K562 (cell line): ENCODE results near the gene TSPAN1. TPM values are rescaled to one million over a fixed set of nuclear protein-coding genes. Genes with fewer than 3 reads are reported as not detected.

Source experiments
- ATAC-seq: fragments of 200-7000 bp; cut with Tn5 transposase; 3 replicates; pipeline ENCODE4 v1.9.1; 2020; ENCODE audit warnings: moderate library complexity
- BruUV-seq: library from RNA; stranded (reverse); fragments of 400-500 nt; replicated peaks from 2 replicates; lab custom pipeline; 2021; lab: Mats Ljungman, UMichigan
- CTCF ChIA-PET: fragments of 300-600 bp; formaldehyde crosslinking; extraction: SDS; loops from one replicate; lab custom pipeline; 2021; ENCODE audit warnings: low intra/inter-chr PET ratio; lab: Yijun Ruan, JAX
- POLR2A ChIA-PET: fragments of 300-600, 350-650 bp; sonication (Branson Sonifier 250); formaldehyde crosslinking; extraction: SDS; loops from one replicate; lab custom pipeline; 2021; ENCODE audit warnings: antibody characterized with exemption, inconsistent platforms; lab: Yijun Ruan, JAX
- DNase-seq, 4 experiments: peaks; one replicate each; pipeline versions ENCODE4 v3.0.0 to v3.0.0-alpha.2; 2011 to 2018; ENCODE audit warnings: low spot score in 3 of 4, mixed read lengths in 3 of 4; ENCODE audit errors: extremely low read depth in 1 of 4
- FAIRE-seq: peaks from 2 replicates; lab custom pipeline; 2011; peaks lifted over from hg19 to GRCh38; lab: Jason Lieb, UNC
- H2AFZ ChIP-seq: 2 replicates; pipeline ENCODE4 v1.6.0; 2011; ENCODE audit warnings: low read depth, low read length, control low read depth, inconsistent platforms
- H3K27ac ChIP-seq: fragments of 200-600 bp; 3 replicates; pipeline ENCODE4 v1.8.0; 2011; ENCODE audit warnings: low read depth, mild to moderate bottlenecking, control low read depth, inconsistent platforms, low read length, moderate library complexity, mixed read lengths; ENCODE audit errors: extremely low read depth
- H3K27me3 ChIP-seq, 2 experiments: fragments of 300-600 bp in 1 of 2; 2 replicates in 1 of 2; 3 replicates in 1 of 2; pipeline versions ENCODE4 v1.6.0 to v1.8.0; 2011; ENCODE audit warnings: inconsistent platforms in 2 of 2, low read length in 2 of 2, mild to moderate bottlenecking in 1 of 2, mixed read lengths in 1 of 2, moderate library complexity in 1 of 2; ENCODE audit not compliant: control insufficient read depth in 2 of 2, insufficient read depth in 2 of 2
- H3K36me3 ChIP-seq: fragments of 300-600 bp; 3 replicates; pipeline ENCODE4 v1.8.0; 2011; ENCODE audit warnings: mild to moderate bottlenecking, low read length, inconsistent platforms; ENCODE audit not compliant: control insufficient read depth, insufficient read depth
- H3K4me1 ChIP-seq, 2 experiments: fragments of 200-600 bp in 1 of 2; replicated peaks in 1 of 2; 2 replicates in 1 of 2; 3 replicates in 1 of 2; pipeline versions ENCODE4 v1.5.1 to v1.8.0; 2011; ENCODE audit warnings: inconsistent platforms in 2 of 2, low read length in 2 of 2, mild to moderate bottlenecking in 1 of 2, mixed read lengths in 1 of 2, moderate library complexity in 1 of 2; ENCODE audit not compliant: control insufficient read depth in 2 of 2, insufficient read depth in 2 of 2
- H3K4me2 ChIP-seq: 2 replicates; pipeline ENCODE4 v1.6.1; 2011; ENCODE audit warnings: low read length, control low read depth, inconsistent platforms, mixed read lengths; ENCODE audit not compliant: insufficient read depth
- H3K4me3 ChIP-seq: fragments of 200-600 bp; sonication (generic), shearing (Covaris generic); 2 replicates; pipeline ENCODE4 v1.5.1; 2016; ENCODE audit warnings: control low read depth, inconsistent platforms
- H3K79me2 ChIP-seq: fragments of 200-600 bp; 3 replicates; pipeline ENCODE4 v1.8.0; 2011; ENCODE audit warnings: low read length, inconsistent platforms; ENCODE audit not compliant: control insufficient read depth, insufficient read depth
- H3K9ac ChIP-seq, 2 experiments: 2 replicates each; pipeline versions ENCODE4 v1.6.0 to v1.6.1; 2011; ENCODE audit warnings: low read depth in 2 of 2, low read length in 2 of 2, control low read depth in 1 of 2, inconsistent platforms in 1 of 2, mild to moderate bottlenecking in 1 of 2, mixed read lengths in 1 of 2; ENCODE audit not compliant: insufficient read depth in 1 of 2
- H3K9me1 ChIP-seq: one replicate; pipeline ENCODE4 v1.6.0; 2011; ENCODE audit warnings: inconsistent platforms, mild to moderate bottlenecking, low read length, moderate library complexity; ENCODE audit not compliant: control insufficient read depth, insufficient read depth
- H3K9me3 ChIP-seq: replicated peaks from 2 replicates; pipeline ENCODE4 v1.5.1; 2011; ENCODE audit warnings: low read depth, low read length, inconsistent platforms; ENCODE audit not compliant: control insufficient read depth, insufficient read depth
- H4K20me1 ChIP-seq: replicated peaks from 2 replicates; pipeline ENCODE4 v1.6.1; 2011; ENCODE audit warnings: low read length, inconsistent platforms, mixed read lengths; ENCODE audit not compliant: control insufficient read depth, insufficient read depth
- BCOR ChIP-seq: fragments of 450-650 bp; IDR thresholded peaks from 2 replicates; pipeline ENCODE4 v1.6.1; 2016
- DDX20 ChIP-seq: fragments of 450-650 bp; IDR thresholded peaks from 2 replicates; pipeline ENCODE4 v1.6.1; 2016; ENCODE audit warnings: missing genetic modification characterization, low read depth, mild to moderate bottlenecking, missing compliant biosample characterization, moderate library complexity
- MAFF ChIP-seq: IDR thresholded peaks from 2 replicates; pipeline ENCODE4 v1.6.1; 2012; ENCODE audit warnings: low read length, improper control_type of control experiment
- MGA ChIP-seq: fragments of 450-650 bp; IDR thresholded peaks from 2 replicates; pipeline ENCODE4 v1.6.1; 2016; ENCODE audit warnings: mild to moderate bottlenecking, moderate library complexity
- MIER1 ChIP-seq: fragments of 450-650 bp; IDR thresholded peaks from 2 replicates; pipeline ENCODE4 v1.6.1; 2016; ENCODE audit warnings: antibody characterized with exemption, mild to moderate bottlenecking, low read depth
- SFPQ ChIP-seq: fragments of 200-400 bp; formaldehyde crosslinking; IDR thresholded peaks from 2 replicates; pipeline ENCODE4 v1.6.1; 2017; ENCODE audit warnings: mild to moderate bottlenecking, low read depth, low read length, moderate library complexity
- ZNF140 ChIP-seq: fragments of 250-450 bp; sonication (Bioruptor Pico); IDR thresholded peaks from 2 replicates; pipeline ENCODE4 v1.8.0; 2021; ENCODE audit warnings: moderate library complexity, mild to moderate bottlenecking, inconsistent platforms
- WGBS: fragments of 100-300 bp; shearing (Covaris generic); methylation state at CpG from one replicate; pipeline ENCODE4 v1.1.6; 2016; ENCODE audit warnings: low coverage, mixed read lengths; ENCODE audit not compliant: insufficient coverage; ENCODE audit errors: missing lambda C conversion rate; 5-methylcytosine and 5-hydroxymethylcytosine counted together
- in situ Hi-C: fragments of 300-500 bp; cut with MboI; formaldehyde crosslinking; loops from 4 replicates; pipeline ENCODE4 v1.15.0; 2018; ENCODE audit warnings: inconsistent platforms, mixed read lengths
- intact Hi-C: fragments of 100-400 bp; cut with micrococcal nuclease; formaldehyde crosslinking; loops from 2 replicates; pipeline ENCODE4 v1.14.2; 2022
- polyA plus RNA-seq, 8 experiments: library from polyadenylated mRNA; depleted of rRNA in 4 of 8; stranded (reverse) in 5 of 8; unstranded in 3 of 8; fragments of >200 nt; fragmentation: Nextera tagmentation in 2 of 8; fragmentation: Illumina TruSeq in 1 of 8; extraction: Ambion mirVana in 2 of 8; extraction: Trizol in 1 of 8; gene quantifications; 2 replicates each; pipeline versions ENCODE4 v1.2.1 to v1.2.3, GENCODE V29; 2011 to 2014; ENCODE audit warnings: inconsistent platforms in 1 of 8, missing spikeins in 1 of 8
- total RNA-seq, 7 experiments: library from RNA; depleted of rRNA in 6 of 7; stranded (reverse); fragments of >200 nt in 6 of 7; fragmentation: Illumina TruSeq in 2 of 7; extraction: Trizol in 2 of 7; gene quantifications; 2 replicates each; pipeline versions ENCODE4 v1.2.1 to v1.2.3, GENCODE V29; 2011 to 2021; ENCODE audit warnings: low replicate concordance in 1 of 7
- TF ChIP-seq, protein P1 (sequence below): fragments of 250-450 bp; sonication (Bioruptor Pico); IDR thresholded peaks from 2 replicates; pipeline ENCODE4 v1.8.0; 2021; ENCODE audit warnings: mild to moderate bottlenecking, moderate library complexity

TSPAN1 gene
- total and polyA plus RNA-seq, 9 of the 15 experiments (the other 6 are each of a cell fraction or from before 2014, with no cell fraction given) = 0.58 TPM; not detected in 8

- intact Hi-C loops = no loop called here
- no peak overlapping the region for H2AFZ ChIP-seq
- ATAC-seq = no peak
- peaks cover 19% of the 10 kb centered on the region; the same call in 2 of the 3 replicates for H3K79me2 ChIP-seq
- BruUV-seq = no TSS peak
- DNase-seq = no peak
- H3K4me2 ChIP-seq = no peak overlapping the region
- H4K20me1 ChIP-seq = no peaks in the 10 kb centered on the region
- no peaks in the 10 kb centered on the region for H3K36me3 ChIP-seq
- no peak overlapping the region for H3K4me3 ChIP-seq
- peaks cover 7 to 11% of the 10 kb centered on the region in 2 experiments; a peak in 4 of 5 replicates for H3K4me1 ChIP-seq
- no peaks in the 10 kb centered on the region for H3K9me1 ChIP-seq
- WGBS = 98% methylated on average over 3 of the region's 3 CpGs
- no peak overlapping the region for H3K27ac ChIP-seq
- H3K27me3 ChIP-seq = no peaks in the 10 kb centered on the region
- POLR2A ChIA-PET = interaction anchor here (0.9 to 1.7 kb wide), 3 partner anchors 12 to 61 kb away, joined by 3 to 4 read pairs (median 3); no protein-coding TSS in a partner anchor
- in situ Hi-C loops = no loop called here
- no peak for FAIRE-seq
- H3K9me3 ChIP-seq = no peaks in the 10 kb centered on the region; the same call in 1 of the 2 replicates
- no peak overlapping the region for H3K9ac ChIP-seq
- CTCF ChIA-PET = no interaction called here
- no peak for TF ChIP-seq MGA
- no peak for TF ChIP-seq SFPQ
- no peak for TF ChIP-seq ZNF140
- TF ChIP-seq MAFF = no peak
- TF ChIP-seq DDX20 = no peak
- TF ChIP-seq BCOR = no peak
- TF ChIP-seq, protein P1, sequence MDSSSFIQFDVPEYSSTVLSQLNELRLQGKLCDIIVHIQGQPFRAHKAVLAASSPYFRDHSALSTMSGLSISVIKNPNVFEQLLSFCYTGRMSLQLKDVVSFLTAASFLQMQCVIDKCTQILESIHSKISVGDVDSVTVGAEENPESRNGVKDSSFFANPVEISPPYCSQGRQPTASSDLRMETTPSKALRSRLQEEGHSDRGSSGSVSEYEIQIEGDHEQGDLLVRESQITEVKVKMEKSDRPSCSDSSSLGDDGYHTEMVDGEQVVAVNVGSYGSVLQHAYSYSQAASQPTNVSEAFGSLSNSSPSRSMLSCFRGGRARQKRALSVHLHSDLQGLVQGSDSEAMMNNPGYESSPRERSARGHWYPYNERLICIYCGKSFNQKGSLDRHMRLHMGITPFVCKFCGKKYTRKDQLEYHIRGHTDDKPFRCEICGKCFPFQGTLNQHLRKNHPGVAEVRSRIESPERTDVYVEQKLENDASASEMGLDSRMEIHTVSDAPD = no peak
- no peak for TF ChIP-seq MIER1
These were observed 46.5 kb upstream of the TSPAN1 start for GRCh38 chr1:46128344-46128743.
